Anterior cingulate cortex (tissue), 58 donors: ENCODE results near the gene FBXO9.

Source experiments
- DNase-seq, 58 donors: peaks; one replicate each; lab custom pipeline; 2025; lab: John Stamatoyannopoulos, UW

Gene FBXO9

DNA sequence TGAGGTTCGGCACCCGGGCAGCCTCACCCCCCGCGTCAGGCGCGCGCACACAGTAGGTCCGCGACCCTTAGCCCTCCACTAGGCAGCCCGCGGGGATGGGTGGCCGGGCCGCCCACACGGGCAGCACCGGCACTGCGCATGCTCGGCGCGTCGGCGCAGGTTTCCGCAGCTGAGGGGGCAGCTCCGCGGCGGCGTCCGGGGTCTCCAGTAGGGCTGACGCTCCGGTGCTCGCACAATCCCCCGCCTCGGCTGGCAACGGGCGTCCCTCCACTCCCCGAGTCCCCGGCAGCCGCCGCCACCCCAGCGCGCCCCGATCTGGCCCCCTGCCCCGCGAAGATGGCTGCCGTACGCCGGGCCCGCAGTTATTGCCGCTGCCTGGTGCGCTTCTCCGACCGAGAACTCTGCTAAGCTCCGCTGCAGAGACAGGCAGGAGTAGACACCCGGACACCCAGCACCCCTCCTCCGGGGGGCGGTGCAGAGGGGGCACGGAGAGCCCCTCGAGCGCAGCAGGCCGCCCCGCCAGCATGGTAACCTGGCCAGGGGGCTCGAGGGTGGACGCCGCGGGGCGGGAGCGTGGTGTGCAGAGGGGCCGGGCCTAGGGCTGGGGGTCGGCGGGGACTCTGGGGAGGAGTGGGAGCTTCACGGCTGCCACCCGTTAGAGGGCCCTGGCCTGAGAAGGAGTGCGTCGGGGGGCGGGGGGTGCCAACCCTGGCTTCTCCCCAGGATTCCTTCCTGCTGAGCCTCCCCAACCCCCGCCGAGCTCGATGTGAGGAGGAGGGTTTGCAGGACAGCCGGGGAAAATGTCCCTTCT lies at the start of gene FBXO9:
FBXO9 (plus strand) TSS at position 139 of the 811 bp plus-strand sequence; CDS start at position 525, 386 bp downstream.
- DNase-seq: peak in 56 of 58 donors; percentile 20 to 92 (median 76)

DNA sequence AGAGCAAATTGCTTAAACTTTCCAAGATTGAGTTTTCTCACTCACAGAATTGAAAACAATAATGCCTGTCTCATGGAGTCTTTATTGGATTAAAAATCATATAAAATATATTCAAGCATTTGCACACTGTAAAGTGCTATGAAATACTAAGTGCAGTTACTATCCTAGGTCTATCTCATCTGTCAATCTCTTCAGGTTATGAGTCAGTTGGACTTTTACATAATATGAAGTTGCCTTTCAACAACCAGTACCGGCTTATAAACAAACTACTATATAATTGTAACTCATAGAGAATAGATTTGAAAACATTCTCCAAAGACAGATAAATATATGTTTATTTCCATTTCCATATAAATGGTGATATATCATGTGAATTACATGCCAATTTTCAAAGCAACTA lies 49.7 kb upstream of the FBXO9 start:
- DNase-seq: no peak

DNA sequence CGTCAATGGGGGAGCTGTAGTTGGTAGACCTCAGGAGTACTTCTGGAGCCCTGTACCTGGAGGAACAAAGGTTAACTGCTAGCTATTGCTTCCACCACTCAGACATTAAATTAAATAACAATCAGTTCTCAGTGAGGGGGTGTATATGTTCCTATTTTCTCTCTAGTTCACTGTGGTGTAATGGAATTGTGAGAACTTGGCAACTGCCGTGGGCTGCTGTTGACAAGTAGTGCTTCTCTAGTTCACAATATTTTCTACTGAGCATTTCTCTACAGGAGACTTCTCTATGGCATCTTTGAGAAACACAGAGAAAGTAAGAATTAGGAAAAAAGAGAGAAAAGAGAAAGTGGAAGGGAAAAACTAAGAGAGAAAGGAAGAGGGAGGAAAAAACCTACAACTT lies 46.8 kb upstream of the FBXO9 start:
- peak in 3 of 58 donors; percentile 7 to 24 (median 19) for DNase-seq

DNA sequence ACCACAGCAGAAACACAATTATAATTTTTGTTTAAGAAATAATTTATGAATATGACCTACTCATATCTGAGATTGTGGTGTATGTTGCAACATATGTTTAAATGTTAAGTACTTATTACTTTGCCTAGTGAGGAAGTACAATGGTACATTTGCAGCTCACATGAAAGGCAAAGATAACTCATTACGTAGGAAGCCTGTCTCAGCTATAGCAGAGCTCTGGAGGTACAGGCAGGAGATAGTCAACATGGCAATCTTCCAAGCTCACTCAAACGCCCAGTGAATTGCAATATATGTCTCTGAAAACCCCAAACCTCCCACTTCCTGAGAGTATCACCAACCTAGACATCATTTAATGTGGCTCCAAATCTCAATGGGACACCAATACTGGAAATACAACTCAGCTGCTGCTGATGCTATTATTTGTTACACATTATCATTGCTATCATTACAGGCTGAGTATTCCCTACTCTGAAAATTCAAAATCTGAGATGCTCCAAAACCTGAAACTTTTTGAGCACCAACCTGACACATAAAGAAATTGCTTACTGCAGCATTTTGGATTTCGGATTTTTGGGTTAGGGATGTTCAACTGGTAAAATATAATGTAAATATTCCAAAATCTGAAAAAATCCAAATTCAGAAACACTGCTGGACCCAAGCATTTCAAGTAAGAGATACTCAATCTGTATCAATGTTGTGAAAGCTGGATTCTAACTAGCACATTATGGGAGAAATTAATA lies 45.0 kb upstream of the FBXO9 start:
- peak in 1 of 58 donors; percentile 40 for DNase-seq

DNA sequence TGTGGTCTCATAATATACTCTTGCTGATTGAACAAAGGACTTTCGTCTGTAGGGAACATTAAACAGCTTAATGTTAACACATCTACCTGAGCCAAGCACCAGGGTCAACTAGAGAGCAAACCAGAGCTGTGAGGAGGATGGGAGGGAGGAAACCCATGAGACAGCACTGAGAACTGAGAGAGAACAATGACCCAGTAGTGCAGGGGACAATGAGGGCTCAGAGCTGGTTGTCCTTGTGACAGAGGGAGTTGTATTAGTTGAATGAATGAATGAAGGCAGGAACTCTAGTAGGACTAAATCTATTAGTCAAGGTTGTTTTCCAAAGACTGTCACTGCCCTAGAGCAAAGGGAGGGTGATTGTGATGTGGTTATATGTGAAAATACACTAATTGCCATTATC lies 41.9 kb upstream of the FBXO9 start:
- peak in 29 of 58 donors; percentile 15 to 83 (median 47) for DNase-seq

DNA sequence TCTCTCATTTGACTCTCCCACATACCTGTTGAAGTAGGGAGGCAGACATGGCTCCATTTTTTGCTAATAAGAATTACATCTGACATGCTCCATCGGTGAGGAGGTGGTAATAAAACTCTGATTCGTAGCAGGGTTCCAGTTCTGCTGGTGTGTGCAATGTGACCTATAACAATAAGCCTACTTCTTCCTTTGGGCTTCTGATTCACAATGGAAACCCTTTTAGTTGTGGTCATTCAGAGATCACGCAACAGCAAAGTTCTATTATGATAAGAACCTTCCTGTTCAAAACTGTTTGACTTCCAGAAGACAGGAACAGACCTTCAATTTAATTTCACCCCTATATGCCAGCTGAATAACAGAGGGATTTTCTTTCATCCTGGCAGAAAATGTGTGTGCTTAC lies 38.7 kb upstream of the FBXO9 start:
- DNase-seq: no peak

DNA sequence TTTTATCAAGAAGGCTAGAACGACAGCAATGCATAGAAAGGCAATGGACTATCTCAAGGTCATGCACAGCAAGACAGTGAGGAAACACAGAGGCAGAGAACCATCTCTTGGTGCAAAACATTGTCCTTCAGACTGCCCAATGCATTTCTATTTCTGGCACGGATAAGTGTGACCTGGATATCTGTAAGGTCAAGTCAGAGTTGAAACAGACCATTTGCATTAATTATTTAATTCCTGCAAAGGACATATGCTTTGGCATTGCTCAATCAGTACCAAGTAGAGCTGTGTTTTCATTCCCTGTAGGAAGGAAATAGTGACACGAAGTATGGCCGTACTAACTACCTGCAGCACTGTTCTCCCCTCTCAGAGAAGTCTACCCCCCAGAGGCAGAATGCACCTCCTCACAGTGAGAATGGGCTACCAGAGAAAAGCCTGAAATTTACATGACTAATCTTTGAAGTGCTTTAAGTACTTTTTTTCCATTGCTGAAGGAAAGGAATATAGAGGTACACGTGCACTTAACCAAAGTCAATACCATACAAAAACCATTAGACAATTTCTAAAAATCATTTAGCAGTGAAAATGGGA lies 38.0 kb upstream of the FBXO9 start:
- no peak for DNase-seq

DNA sequence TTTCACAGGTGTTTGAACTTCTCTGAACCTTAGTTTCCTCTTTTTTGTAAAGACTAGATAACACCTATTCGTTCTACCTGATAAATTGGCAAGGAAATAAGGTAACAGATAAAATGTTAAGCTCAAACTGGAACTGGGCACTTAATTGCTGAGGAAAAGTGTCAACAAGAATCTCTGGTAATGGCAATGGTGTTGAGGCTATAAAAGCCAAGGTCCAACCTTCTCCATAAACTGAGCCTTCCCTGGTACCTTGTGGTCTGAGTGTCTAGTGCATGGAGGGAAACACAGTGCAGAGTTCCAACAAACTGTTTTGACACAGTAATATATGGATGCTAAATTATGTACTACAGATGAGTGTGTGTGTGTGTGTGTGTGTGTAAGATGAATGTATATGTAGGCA lies 36.7 kb upstream of the FBXO9 start:
- DNase-seq: no peak

DNA sequence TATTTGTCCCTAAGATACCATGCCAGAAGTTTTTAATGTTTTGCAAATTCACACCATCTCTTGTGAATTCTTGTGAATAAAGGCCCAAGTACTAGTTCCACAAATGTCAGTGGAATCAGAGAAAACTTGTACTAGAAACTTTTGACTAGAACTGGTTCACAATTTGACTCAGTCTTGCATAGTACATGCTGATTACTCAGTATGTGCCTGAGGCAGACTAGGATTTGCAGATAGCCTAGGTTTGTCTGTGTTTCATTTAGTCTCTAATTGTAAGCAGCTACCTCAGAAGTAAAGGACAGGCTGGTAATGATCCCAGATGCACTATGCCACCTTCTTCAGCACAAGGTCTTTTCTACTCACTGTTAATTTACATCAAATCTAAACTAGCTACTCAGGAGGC lies 35.9 kb upstream of the FBXO9 start:
- DNase-seq: no peak

DNA sequence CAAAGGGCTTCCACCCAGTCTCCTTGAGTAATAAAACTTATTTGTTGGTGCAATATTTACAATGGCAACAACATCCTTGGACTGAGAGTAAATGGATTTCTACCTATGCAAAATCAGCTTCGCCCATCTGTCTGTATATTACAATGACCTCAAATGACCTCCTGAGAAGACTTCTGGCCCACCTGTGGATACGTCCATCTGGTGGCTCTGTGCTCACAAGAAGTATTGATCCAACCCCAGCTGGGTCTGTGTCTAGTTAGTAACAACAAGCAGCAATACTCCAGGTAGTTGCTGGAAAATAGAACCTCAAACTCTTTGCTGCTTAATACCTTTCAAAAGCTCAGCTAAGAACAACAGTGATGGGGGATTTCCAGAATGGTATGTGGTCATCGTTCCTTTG lies 35.4 kb upstream of the FBXO9 start:
- DNase-seq: no peak

DNA sequence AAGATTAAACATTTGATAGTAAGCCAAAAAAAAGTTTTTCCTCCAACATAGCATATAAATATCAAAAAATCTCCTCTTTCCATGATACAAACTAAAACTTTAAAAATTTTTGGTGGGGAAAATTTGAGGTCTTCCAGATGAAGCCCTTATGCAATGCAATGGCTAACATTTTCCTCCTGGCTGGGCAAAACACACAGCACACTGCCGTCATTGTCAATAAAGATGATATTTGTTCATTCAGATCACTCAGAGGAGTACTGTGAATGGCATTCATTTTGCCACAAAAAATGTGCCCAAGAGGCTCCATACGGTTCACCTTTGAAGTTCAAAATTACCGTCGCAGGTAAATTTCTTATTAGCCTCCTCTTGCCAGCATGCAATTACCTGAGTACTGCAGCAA lies 33.9 kb upstream of the FBXO9 start:
- peak in 4 of 58 donors; percentile 17 to 26 (median 20) for DNase-seq

DNA sequence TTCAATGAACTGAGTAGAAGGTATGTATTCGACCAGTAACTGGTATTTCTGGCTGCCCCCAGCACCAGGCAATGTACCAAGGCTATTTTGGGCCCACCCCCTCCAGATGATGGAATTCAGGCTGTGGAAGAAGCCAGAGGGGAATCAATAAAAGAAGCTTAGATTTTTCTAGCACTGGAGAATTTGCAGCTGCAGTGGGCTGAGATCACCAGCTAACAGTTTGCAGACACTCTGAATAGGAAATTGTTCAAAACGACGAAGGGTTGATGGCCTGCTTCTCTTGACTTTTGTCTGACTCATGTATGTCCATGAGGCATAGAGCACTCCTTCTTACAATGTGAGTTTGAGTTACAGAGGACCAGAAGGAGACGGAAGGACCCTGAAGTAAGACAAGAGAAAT lies 32.4 kb upstream of the FBXO9 start:
- peak in 30 of 58 donors; percentile 9 to 77 (median 28) for DNase-seq

DNA sequence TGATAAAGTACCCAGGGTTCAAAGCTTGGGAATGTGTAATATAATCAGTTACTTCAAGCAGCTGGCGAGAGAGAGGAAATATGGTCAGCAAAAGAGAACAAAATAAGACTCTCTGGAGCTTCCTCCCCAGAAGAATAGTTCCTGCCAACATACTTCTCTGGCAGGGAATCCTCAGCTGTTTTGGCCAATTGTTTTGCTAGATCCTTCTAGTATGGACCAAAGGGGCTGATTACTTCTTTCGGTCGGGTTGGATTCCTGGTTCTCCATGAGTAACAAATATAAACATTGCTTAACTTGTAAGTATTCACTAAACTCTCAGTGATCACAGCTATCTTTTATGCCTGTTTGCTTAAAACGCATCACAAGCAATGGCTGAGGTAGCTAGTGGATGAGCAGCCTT lies 31.4 kb upstream of the FBXO9 start:
- no peak for DNase-seq

DNA sequence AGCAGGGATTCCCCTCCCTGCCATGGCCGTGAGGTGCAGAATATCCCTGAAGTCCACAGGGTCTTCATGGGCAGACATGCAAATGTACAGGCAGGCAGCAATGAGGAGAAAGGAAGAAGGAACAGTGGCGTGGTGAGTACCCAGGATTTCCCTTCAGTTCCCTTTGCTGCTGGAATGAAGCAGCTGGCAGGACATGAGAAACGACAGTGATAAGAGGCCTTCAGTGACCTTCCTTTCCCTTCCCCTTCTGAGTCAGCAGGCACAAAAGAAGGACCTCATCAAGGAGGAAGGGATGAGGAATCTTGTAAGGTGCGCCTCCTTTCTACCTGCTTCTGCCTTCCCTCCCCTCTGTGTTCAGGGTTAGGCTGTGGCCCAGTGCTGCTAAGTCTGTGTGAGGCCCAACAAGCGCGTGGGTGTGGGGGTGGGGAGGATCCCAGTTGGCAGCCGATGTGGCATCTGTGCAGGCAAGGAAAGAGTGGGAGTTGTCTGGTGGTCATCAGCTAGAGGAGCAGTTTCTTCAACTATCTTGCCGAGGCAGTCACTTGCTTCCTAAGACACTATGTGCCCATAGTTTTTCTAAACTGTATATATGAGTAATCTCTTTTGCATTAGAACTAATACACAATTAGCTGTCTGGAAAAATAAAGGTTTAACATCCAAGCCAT lies 29.5 kb upstream of the FBXO9 start:
- peak in 23 of 58 donors; percentile 5 to 35 (median 19) for DNase-seq

DNA sequence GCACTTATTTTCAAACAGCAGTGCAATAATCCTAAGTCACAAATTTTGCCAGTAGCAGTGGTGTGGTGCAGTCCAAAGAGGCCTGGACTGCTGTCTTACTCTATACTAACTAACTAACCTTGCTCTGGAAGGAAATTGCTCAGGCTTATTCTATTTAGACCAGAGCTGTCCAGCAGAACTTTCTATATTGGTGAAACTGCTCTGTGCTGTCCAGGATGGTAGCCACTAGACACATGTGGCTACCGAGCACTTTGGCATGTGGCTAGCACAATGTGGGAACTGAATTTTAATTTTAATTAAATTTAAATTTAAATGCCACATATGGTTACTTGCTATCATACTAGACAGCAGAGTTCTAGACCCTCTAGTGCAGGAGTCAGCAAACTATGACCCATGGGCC lies 27.1 kb upstream of the FBXO9 start:
- DNase-seq: no peak

DNA sequence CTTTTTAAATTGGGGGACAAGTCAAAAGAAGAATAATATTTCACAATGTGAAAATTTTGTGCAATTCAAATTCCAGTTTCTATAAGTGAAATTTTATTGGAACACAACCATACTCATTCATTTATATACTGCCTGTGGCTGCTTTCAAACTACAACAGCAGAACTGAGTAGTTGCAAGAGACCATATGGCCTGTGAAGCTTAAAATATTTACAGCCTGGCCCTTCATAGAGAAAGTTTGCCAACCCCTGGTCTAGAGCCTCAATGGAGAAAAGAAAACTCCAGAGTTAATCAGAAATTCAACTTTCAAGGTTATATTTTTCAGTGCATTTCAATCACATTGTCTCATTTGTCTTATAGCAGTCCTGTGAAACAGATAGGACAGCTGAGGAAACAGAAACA lies 26.6 kb upstream of the FBXO9 start:
- DNase-seq: no peak

DNA sequence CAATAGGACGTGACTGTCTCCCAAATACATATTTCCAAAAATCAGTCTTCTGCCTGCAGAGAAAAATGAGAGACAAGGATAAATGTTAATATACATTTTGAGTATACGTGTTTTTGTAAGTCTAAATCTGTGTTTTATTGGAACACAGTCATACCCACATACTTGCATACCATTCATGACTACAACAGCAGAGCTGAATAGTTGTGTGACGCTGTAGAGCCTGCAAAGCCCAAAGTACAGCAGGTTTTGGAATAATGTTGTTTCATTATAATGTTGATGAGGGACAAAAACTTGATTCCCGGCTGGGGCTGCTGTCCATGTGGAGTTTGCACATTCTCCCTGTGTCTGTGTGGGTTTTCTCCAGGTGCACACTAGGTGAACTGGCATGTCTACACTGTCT lies 23.8 kb upstream of the FBXO9 start:
- DNase-seq: no peak

DNA sequence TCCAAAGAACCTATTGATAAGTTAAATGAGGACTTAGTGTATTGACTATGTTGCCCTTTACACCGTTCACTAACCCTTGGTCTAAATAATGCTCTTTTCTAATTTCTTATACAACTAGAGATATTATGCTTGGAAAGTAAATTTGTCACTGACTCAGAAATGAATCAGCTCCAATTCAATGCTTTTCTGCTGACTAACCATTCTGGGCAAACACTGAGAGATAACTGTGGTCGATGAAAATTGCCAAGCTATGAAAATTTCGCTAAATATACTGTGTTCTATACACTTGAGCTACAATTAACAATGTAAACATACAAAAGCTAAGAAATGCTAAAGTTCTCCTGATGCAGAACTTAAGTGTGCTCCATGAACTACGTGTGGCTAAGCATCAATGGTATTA lies 23.1 kb upstream of the FBXO9 start:
- peak in 1 of 58 donors; percentile 41 for DNase-seq

DNA sequence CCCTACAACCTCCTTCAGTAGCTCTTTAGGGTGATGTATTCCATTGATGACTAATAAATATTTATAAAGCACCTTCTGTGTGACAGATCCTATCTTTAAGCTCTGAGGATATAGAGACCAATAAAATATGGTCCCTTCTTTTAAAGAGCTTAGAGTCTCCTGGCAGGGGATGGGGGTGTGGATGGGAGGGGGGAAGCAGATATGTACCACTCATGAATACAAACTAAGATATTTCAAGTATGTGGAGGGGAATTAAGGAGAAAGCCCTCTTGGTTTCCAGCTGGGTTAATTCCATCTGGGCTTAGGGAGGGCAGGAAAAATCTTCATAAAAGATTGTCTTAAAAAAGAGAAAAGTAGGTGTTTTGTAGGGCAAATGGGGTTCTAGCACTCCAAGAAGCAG lies 21.6 kb upstream of the FBXO9 start:
- no peak for DNase-seq

DNA sequence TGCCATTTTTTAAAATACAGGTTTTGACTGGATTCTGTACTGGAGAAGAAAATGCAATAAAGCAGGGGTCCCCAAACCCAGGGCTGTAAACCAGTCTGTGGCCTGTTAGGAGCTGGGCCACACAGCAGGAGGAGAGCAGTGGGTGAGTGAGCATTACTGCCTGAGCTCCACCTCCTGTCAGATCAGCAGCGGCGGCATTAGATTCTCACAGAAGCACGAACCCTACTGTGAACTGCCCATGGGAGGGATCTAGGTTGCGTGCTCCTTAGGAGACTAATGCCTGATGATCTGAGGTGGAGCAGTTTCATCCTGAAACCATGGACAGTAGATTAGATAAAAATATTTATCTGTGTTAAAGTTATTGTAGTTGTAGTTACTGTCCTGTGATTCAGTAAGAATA lies 21.1 kb upstream of the FBXO9 start:
- DNase-seq: peak in 7 of 58 donors; percentile 4 to 40 (median 15)

DNA sequence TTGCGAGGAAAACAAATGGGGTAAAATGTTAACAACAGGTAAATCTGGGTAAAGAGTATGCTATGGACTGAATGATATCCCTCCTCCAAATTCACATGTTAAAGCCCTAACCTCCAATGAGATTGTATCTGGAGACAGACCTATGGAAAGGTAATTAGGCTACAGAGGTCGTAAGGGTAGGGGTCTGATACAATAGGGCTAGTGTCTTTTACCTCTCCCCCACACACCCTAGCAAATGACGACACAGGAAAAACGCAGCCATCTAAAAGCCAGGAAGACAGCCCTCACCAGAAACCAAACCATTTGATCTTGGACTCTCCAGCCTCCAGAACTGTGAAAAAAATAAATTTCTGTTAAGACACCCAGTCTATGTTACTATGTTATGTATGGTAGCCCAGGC lies 20.6 kb upstream of the FBXO9 start:
- DNase-seq: no peak
